HUES64 (cell line): ENCODE measurements around the gene FCHSD2. TPM values are rescaled to one million over a fixed set of nuclear protein-coding genes. Genes with fewer than 3 reads are reported as not detected.
A peak's percentile ranks its signal among the peaks of the same experiment; 100 is the strongest.

ENCODE experiments used
- H3K27ac ChIP-seq: 2 replicates; pipeline ENCODE4 v1.7.0; 2013; ENCODE audit warnings: low read depth, low read length, inconsistent platforms
- H3K27me3 ChIP-seq: 2 replicates; pipeline ENCODE4 v1.6.1; 2013; ENCODE audit warnings: mild to moderate bottlenecking, low read length; ENCODE audit not compliant: insufficient read depth
- H3K36me3 ChIP-seq: 2 replicates; pipeline ENCODE4 v1.6.1; 2013; ENCODE audit warnings: mild to moderate bottlenecking, low read length; ENCODE audit not compliant: insufficient read depth
- H3K4me1 ChIP-seq: 2 replicates; pipeline ENCODE4 v1.6.1; 2013; ENCODE audit warnings: mild to moderate bottlenecking, low read length, moderate library complexity; ENCODE audit not compliant: insufficient read depth
- H3K4me3 ChIP-seq: 2 replicates; pipeline ENCODE4 v1.5.1; 2013; ENCODE audit warnings: mild to moderate bottlenecking, low read length, moderate library complexity
- H3K9ac ChIP-seq: 2 replicates; pipeline ENCODE4 v1.6.1; 2013; ENCODE audit warnings: mild to moderate bottlenecking, low read depth, low read length
- H3K9me3 ChIP-seq: 2 replicates; pipeline ENCODE4 v1.6.1; 2013; ENCODE audit warnings: low read depth, low read length; ENCODE audit not compliant: insufficient read depth
- WGBS: fragments of 150-250, 120-280 bp; methylation state at CpG from one replicate; pipeline ENCODE4 v1.1.7; 2013; ENCODE audit warnings: missing lambda C conversion rate; 5-methylcytosine and 5-hydroxymethylcytosine counted together
- polyA plus RNA-seq, 2 experiments: library from polyadenylated mRNA; stranded (reverse); fragments of 50-300 nt; gene quantifications; one replicate each; pipeline ENCODE4 v1.2.3, GENCODE V29; 2013

FCHSD2 gene
- 7.5 TPM for polyA plus RNA-seq (2013, experiment 1 of 2)
- 10.5 TPM for polyA plus RNA-seq (2013, experiment 2 of 2)

GRCh38 chr11:73142128-73142377, at the start of gene FCHSD2:
FCHSD2 (minus strand) TSS chr11:73142318; CDS start chr11:73141877, 441 bp downstream.
- Histone ChIP-seq H3K9me3 (no peaks in the 10 kb centered on the region), H3K27me3 (peaks cover 15% of the 10 kb centered on the region), H3K36me3 (no peaks in the 10 kb centered on the region), H3K27ac (peak within 1 kb of the TSS; percentile 72; the same call in 1 of the 2 replicates), H3K4me3 (peak within 1 kb of the TSS; percentile 87), H3K9ac (peak within 1 kb of the TSS; percentile 84), H3K4me1 (peaks cover 21% of the 10 kb centered on the region)
- WGBS, result under 1% methylated on average over 35 of the region's 35 CpGs

GRCh38 chr11:73191151-73191550, 49.0 kb upstream of the FCHSD2 start:
- 91% methylated on average over 6 of the region's 6 CpGs for WGBS
- no peaks in the 10 kb centered on the region; the same call in 1 of the 2 replicates for H3K4me1 ChIP-seq
- no peak overlapping the region for H3K4me3 ChIP-seq
- H3K27me3 ChIP-seq, result no peaks in the 10 kb centered on the region
- no peak overlapping the region for H3K27ac ChIP-seq
- H3K36me3 ChIP-seq, result no peaks in the 10 kb centered on the region
- H3K9ac ChIP-seq, result no peak overlapping the region
- no peaks in the 10 kb centered on the region for H3K9me3 ChIP-seq

GRCh38 chr11:73190557-73190885, 48.4 kb upstream of the FCHSD2 start:
- H3K27ac ChIP-seq, result no peak overlapping the region
- 92% methylated on average over 3 of the region's 3 CpGs for WGBS
- no peak overlapping the region for H3K4me3 ChIP-seq
- no peaks in the 10 kb centered on the region; the same call in 1 of the 2 replicates for H3K4me1 ChIP-seq
- no peak overlapping the region for H3K9ac ChIP-seq
- H3K36me3 ChIP-seq, result no peaks in the 10 kb centered on the region
- H3K9me3 ChIP-seq, result no peaks in the 10 kb centered on the region
- H3K27me3 ChIP-seq, result no peaks in the 10 kb centered on the region

- Histone ChIP-seq H3K4me1 (no peaks in the 10 kb centered on the region; the same call in 1 of the 2 replicates), H3K27me3 (no peaks in the 10 kb centered on the region), H3K4me3 (no peak overlapping the region), H3K27ac (no peak overlapping the region), H3K9me3 (no peaks in the 10 kb centered on the region), H3K36me3 (no peaks in the 10 kb centered on the region), H3K9ac (no peak overlapping the region)
- 89% methylated on average over 4 of the region's 5 CpGs for WGBS
Measured at GRCh38 chr11:73189723-73190556, 47.8 kb upstream of the FCHSD2 start.

GRCh38 chr11:73189315-73189714, 47.2 kb upstream of the FCHSD2 start:
- no peaks in the 10 kb centered on the region for H3K9me3 ChIP-seq
- H3K27ac ChIP-seq, result no peak overlapping the region
- H3K27me3 ChIP-seq, result no peaks in the 10 kb centered on the region
- H3K36me3 ChIP-seq, result no peaks in the 10 kb centered on the region
- no peak overlapping the region for H3K9ac ChIP-seq
- H3K4me3 ChIP-seq, result no peak overlapping the region
- no peaks in the 10 kb centered on the region; the same call in 1 of the 2 replicates for H3K4me1 ChIP-seq
- WGBS, result 76% methylated on average over 8 of the region's 8 CpGs

- Histone ChIP-seq H3K4me3 (no peak overlapping the region), H3K4me1 (no peaks in the 10 kb centered on the region; the same call in 1 of the 2 replicates), H3K27ac (no peak overlapping the region), H3K9ac (no peak overlapping the region), H3K36me3 (no peaks in the 10 kb centered on the region), H3K27me3 (no peaks in the 10 kb centered on the region), H3K9me3 (no peaks in the 10 kb centered on the region)
- 93% methylated on average over 4 of the region's 4 CpGs for WGBS
Measured at GRCh38 chr11:73188301-73188700, 46.2 kb upstream of the FCHSD2 start.

- H3K9ac ChIP-seq, result no peak overlapping the region
- 75% methylated on average over 1 of the region's 1 CpG for WGBS
- H3K36me3 ChIP-seq, result no peaks in the 10 kb centered on the region
- H3K27ac ChIP-seq, result no peak overlapping the region
- H3K4me3 ChIP-seq, result no peak overlapping the region
- H3K4me1 ChIP-seq, result no peaks in the 10 kb centered on the region; the same call in 1 of the 2 replicates
- H3K27me3 ChIP-seq, result no peaks in the 10 kb centered on the region
- H3K9me3 ChIP-seq, result no peaks in the 10 kb centered on the region
Measured at GRCh38 chr11:73187854-73188253, 45.7 kb upstream of the FCHSD2 start.

GRCh38 chr11:73186886-73187285, 44.8 kb upstream of the FCHSD2 start:
- no peaks in the 10 kb centered on the region for H3K27me3 ChIP-seq
- H3K4me3 ChIP-seq, result no peak overlapping the region
- no peak overlapping the region for H3K9ac ChIP-seq
- WGBS, result 61% methylated on average over 4 of the region's 4 CpGs
- H3K27ac ChIP-seq, result no peak overlapping the region
- no peaks in the 10 kb centered on the region for H3K9me3 ChIP-seq
- no peaks in the 10 kb centered on the region for H3K36me3 ChIP-seq
- H3K4me1 ChIP-seq, result no peaks in the 10 kb centered on the region; the same call in 1 of the 2 replicates

- H3K9me3 ChIP-seq, result no peaks in the 10 kb centered on the region
- H3K27ac ChIP-seq, result no peak overlapping the region
- H3K9ac ChIP-seq, result no peak overlapping the region
- H3K4me3 ChIP-seq, result no peak overlapping the region
- no peaks in the 10 kb centered on the region; the same call in 1 of the 2 replicates for H3K4me1 ChIP-seq
- WGBS, result 96% methylated on average over 10 of the region's 10 CpGs
- no peaks in the 10 kb centered on the region for H3K27me3 ChIP-seq
- H3K36me3 ChIP-seq, result no peaks in the 10 kb centered on the region
Measured at GRCh38 chr11:73186294-73186850, 44.3 kb upstream of the FCHSD2 start.

- Histone ChIP-seq H3K9ac (no peak overlapping the region), H3K36me3 (no peaks in the 10 kb centered on the region), H3K9me3 (no peaks in the 10 kb centered on the region), H3K27ac (no peak overlapping the region), H3K4me3 (no peak overlapping the region), H3K27me3 (no peaks in the 10 kb centered on the region), H3K4me1 (no peaks in the 10 kb centered on the region; the same call in 1 of the 2 replicates)
- WGBS, result 79% methylated on average over 13 of the region's 13 CpGs
Measured at GRCh38 chr11:73185680-73186293, 43.7 kb upstream of the FCHSD2 start.

GRCh38 chr11:73184953-73185671, 43.0 kb upstream of the FCHSD2 start:
- H3K9me3 ChIP-seq, result no peaks in the 10 kb centered on the region
- no peak overlapping the region for H3K9ac ChIP-seq
- H3K36me3 ChIP-seq, result no peaks in the 10 kb centered on the region
- H3K4me3 ChIP-seq, result no peak overlapping the region
- H3K27ac ChIP-seq, result no peak overlapping the region
- no peaks in the 10 kb centered on the region for H3K27me3 ChIP-seq
- 59% methylated on average over 14 of the region's 18 CpGs for WGBS
- H3K4me1 ChIP-seq, result no peaks in the 10 kb centered on the region; the same call in 1 of the 2 replicates
